Smooth muscle cell of the brain vasculature (primary cell): ENCODE data around the gene ADAM22.

Source experiments
- DNase-seq: peaks from one replicate; pipeline ENCODE4 v3.0.0-alpha.2; 2012; ENCODE audit warnings: low read depth, low spot score

Gene ADAM22

DNA sequence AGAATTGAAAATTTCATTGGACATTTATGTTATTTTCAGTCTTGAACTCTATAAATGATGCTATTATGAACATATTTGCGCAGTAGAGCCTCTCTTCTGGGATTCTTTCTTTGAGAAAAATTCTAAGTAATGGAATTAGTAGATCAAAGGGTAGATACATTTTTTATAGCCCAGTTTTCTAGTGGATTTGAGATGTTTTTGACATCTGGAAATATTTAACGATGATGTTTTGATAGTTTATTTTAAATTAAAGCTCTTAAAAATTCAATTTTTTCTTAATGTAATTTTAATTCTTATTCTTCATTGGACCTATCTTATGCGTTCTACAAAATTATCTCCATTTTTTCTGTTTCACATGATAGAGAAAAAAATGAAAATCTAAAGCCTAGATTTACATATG, 103.0 kb downstream of the ADAM22 start:
- DNase-seq, result no peak

DNA sequence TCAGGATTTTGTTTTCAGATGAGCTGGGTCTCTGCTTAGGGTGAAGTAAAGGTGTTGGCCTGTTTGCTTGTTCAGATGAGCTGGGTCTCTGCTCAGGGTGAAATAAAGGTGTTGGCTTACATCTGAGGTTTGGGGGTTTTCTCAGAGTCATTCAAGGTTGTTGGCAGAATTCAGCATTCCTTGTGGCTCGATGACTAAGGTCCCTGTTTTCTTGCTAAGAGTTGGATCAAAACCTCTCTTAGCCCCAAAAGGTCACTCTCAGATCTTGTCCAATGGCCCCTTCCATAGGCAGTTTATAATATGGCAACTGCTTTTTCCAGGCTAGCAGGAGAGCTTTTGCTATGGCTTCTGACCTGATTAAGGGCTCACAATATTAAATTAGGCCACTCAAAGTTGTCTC, 106.6 kb downstream of the ADAM22 start:
- DNase-seq, result no peak

DNA sequence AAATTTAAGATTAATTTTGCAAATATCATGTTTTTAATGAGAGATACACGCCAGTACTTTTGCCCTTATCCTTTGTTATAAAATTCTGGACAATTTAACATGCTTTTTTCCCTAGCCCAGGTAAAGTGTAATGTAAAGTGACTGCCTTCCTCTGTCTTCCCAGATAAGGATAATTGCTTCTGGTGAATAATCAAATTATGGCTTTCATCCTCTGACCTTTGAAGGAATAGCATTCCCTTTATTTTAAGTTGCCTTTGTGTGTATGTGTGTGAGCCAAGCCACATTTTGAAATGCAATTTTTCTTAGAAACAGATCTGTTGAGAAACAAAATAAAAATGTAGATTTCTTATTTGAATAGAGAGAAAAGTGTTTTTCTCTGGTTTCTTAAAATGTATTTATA, 107.5 kb downstream of the ADAM22 start:
- no peak for DNase-seq

DNA sequence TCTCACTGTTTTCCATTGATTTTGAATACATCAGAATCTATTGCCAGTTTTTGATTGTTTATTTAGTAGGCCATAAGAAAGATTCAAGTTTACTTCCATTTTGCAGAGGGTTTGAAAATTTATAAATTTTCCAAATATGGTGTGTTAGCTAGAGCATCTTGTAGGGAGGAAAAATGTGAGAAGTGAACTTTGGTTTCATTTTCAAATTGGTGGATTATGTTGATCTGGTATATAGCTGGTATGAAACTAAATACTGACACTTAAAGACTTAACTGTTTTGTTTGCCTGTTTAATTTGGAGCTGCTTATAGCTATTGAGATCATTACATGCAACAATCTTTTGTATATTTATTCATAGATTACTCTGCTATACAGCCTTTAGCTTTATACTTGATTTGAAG, 108.1 kb downstream of the ADAM22 start:
- DNase-seq, result no peak

DNA sequence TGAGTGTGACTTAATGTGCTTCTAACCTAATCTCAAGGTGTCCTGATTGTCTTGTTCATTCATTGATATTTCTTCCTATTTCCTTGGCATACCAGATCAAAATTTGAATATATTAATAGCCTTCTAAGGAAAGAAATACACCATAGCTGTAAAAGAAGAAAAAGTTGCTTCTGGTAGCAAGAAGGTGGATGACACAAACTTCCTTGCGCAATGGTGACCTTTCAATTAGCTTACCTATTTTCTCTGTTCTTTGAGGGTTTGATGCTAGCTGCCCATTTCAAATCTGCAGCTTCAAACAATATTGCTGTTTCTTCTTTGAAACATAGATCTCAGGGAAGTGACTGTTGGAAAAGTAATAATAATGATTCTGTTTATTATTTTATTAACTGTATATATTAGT, 108.8 kb downstream of the ADAM22 start:
- DNase-seq, result no peak

DNA sequence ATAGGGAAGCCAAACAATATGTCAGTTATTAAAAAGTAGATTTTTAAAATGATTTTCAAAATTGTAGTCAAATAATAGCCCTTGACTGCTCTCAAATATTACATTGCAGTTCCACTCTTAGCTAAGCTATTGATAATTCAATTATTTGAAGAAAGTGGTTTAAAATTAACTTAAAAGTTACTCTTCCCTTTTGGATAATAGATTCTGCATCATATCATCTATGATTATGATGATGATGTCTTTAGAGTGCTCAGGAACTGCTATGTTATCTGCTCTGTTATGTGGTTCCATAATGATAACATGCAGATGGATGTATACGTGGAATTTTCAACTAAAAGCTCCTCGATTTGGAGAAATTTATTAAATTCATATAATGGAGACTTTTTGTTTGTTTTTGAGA, 110.0 kb downstream of the ADAM22 start:
- DNase-seq, result no peak

DNA sequence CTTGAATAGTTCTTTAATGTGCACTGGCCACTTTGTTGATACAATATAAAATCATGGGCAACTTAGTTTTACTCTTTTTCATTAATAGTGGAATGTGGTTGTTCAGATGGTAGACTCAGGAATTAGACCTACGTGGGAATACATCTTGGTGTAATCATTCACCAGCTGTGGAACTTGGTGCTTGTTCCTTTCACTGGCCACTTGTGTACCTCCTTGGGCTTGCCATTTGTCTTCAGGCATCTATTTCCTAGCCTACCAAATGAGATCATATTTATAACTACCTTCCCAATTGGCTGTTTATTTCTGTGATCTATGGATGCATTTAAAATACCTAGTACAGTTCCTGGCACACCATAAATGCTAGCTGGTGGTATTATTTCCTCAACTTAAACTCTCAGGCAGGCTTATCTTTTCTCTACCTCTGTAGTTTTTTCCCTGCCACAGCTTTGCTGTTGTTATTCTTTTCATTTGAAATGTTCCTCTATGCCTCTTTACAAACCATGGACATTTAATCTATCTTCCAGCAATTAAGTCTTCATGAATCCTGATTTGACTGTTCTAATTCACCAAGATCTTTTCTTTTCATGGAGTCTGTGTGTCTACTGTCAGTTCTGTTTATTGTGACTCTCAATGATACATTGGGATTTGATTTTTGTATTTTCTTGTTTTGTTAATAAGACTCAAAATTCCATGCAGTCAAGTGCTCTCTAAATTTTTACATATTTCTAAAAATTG, 113.0 kb downstream of the ADAM22 start:
- DNase-seq, result no peak

DNA sequence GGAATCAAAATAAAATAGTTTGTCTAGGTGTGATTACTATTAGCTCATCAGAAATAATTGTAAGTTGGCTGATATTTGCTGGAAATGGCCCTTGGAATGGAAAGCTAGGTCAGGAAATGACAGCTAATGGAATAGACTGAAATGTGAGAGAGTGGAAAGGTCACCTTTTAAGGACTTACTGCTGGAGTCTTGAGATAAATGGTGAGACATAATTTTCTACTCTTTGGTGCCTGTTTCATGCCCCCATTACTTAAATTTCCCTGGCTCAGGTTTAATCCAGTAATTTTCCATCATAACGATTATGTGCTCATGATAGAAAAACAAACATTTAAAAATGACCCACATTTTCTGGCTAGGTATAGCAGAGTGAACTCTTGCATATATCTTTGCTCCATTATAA, 123.6 kb downstream of the ADAM22 start:
- no peak for DNase-seq

DNA sequence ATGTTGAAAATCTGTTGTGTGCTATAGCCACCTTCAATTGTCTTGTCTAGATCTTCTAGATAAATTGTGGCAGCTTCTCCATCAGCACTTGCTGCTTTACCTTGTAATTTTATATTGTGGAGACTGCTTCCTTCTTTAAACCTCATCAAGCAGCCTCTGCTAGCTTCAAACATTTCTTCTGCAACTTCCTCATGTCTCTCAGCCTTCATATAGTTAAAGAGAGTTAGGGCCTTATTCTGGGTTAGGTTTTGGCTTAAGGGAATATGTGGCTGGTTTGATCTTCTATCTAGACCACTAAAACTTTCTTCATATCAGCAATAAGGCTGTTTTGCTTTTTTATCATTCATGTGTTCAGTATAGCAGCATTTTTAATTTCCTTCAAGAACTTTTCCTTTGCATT, 128.2 kb downstream of the ADAM22 start:
- no peak for DNase-seq

DNA sequence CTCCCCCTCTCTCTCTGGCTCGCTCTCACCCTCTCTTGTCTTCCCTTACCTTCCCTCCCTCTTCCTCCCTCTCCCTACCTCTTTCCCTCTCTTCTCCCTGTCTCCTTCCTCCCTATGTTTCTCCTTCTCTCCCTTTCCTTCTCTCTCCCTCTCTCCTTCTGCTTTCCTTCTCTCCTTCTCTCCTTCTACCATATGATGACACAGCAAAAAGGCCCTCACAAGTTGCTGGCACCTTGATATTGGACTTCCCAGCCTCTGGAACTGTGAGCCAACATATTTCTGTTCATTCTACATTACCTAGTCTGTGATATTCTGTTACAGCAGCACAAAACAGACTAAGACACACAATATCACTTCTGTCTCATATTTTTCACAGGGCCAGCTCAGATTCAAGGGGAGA, 135.0 kb downstream of the ADAM22 start:
- DNase-seq, result no peak

DNA sequence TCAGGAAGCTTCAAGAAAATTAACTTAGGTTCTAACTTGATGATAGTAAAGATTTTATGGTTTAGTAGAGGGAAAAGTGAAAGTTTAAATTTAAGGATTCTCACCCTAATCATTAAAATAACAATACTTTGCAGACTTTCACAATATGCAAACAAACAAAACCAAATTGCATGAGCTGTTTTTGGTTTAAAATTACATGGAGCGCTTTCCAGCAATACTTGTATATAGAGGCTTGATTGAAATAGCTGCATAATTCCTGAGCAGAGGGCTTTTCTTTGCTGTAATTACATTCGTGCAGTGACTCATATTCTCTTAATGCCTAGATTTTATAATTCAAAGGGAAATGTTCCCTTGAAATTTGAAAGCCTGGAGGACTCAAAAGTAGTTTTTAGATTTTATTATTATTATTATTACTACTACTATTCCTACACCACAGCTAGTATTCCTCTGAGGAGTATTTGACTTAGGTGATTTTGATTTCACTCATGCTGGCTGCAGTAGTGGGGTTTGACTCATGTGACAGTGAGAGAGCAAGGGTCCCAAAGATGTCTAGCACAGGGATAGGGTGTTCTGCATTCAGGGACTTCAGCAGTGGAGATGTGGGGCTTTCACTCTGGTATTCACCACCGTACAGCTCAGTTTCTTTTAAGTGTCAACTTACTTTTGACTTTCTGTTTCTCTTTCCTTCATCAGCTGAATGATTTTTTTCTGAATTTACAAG, 138.1 kb downstream of the ADAM22 start:
- DNase-seq, result no peak

DNA sequence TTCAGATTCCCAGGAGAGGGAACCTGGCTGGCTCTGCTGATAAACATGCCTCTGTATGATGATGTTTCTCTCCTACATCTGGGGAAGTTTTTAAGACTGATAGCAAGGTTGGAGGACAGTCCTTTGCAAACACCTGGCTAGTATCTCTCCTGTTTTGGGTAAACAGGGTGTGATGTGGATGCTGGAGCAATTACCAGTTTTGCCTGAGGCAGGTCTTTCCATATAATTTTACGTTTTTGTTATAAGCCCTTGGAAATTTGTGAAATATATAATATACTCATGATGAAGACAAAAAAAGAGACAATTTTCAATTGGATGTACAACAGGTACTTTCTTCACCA, 138.6 kb downstream of the ADAM22 start:
- DNase-seq, result no peak

DNA sequence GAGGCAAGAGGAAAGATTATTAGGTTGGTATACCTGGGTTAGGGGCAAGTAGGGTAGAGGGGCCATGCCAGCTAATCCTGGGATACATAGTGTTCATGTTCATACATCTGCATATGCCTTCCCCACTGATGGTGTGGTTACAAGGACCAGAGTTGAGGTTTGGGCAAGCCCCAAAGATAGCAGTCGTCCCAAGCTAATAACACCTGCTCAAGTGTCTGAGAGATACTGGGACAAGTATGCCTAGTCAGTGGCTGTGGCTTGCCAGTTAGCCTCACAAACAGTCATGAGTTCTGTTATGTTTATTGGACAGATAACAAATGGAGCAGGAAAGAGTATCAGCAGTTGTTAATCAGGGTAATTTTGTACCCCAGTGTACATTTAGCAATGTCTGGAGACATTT, 139.6 kb downstream of the ADAM22 start:
- DNase-seq, result no peak

DNA sequence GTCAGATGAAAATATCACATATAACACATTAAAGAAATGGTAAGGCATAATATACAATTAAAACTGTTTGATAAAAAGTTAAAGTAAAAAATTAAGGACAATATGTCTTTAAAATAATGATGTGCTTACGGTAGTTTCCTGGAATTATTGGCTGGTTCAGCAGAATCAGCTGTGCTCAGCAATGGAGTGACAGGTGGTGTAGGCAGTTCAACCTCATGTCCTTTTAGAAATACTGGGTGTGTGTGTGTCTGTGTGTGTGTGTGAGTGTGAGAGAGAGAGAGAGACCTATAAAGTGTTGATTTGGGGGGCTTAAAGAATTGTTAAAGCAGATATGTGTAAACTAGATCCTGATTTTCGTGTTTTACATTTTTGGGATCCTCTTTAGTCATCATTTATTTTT, 141.2 kb downstream of the ADAM22 start:
- DNase-seq, result no peak

DNA sequence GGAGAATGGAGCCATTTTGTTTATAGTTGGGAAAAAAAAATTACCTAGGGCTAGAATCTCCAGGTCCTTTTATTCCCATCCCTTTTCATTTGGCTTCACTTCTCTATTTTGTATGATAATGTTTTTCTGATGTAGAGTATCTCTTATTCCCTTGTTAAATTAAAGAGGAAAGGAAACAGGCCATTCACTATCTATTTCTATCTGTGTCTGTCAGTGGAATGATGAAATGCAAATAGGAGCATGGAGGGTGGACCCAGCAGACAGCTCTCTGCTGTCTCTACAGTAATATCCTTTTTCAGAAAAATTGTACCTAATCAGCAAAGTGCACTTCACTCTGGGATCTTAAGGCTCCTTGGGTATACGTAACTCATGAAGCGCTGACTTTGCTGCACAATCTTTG, 149.8 kb downstream of the ADAM22 start:
- no peak for DNase-seq

DNA sequence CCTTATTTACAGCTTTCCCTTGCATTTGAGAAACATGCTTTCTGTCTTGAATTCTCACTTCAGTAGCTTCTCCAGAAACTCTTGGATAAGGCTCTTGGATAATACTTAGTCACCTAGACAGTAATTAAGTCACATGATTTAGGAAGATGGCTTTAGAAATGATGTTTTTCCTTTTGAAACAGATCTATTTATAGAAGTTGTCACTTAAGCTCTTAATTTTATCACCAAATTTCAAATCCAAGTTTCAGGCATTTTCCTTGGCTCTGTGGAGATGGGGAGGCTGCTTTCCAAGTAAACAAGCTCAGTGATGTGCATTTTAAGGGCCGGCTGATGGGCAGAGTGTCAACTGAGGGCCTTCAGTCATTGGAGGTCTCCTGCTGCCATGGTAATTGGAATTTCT, 155.5 kb downstream of the ADAM22 start:
- DNase-seq, result no peak

DNA sequence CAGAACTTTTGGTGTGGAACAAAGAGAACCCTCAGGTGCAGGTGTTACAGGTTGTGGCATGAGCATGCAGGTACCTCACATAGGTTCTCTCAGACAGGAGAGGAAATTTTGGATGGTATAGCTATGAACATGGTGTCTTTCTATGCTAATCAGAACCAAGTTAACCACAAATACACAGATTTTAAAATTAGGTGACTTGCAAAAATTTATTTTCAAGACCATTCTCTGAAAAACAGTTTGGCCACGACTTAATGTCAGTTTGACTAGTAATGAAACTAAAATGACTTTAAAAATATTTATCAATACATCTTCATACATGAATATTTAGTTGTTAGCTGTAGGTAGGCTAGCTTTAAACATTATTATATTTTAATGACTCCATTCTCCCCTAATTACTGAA, 156.2 kb downstream of the ADAM22 start:
- no peak for DNase-seq

DNA sequence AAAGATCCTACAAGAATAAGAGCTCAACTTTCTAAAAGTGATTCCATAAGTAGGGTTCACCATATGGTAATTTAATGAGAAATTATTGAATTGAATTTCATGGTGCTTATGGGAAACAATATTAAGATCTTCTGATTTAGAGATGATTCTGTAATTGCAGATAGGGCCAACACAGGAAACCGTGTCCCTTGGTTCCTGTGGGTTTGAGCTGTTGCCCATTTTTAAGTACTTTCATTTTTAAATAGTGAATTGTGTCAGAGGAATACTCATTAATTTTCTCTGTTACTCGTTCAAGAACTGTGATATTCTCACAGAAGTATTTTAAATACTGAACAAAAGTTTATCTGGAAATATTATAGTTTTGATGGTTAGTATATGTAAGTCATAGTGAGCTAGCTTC, 156.6 kb downstream of the ADAM22 start:
- no peak for DNase-seq

DNA sequence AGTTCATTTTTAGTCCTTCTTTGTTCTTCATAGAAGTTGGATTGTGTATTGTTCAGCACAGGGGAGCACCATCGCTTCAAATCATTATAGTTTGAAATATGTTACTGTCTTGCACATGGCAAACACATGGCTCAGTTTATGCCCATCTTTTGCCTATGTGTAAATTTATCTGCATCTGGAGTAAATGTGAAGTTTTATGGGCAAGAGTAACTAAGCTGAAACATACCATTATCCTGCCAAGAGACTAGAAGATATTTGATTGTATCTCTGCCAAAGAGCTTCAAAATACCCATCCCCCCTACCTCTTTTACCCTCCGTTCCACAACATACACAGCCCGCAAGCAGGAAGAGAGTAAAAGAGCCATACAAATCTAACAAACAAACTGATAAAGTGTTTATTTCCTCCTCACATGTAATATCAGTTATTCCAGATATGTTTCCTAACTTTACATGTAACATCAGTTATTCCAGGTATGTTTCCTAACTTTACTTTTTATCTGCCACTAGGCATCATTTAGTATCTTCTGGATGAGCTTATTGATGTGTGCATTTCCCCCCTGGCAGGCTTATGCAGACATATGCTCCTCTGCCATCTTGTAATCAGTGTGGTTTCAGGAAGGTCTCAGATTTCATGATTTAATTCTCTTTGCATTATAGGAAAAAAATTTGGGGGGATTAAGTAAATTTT, 158.1 kb downstream of the ADAM22 start:
- no peak for DNase-seq

DNA sequence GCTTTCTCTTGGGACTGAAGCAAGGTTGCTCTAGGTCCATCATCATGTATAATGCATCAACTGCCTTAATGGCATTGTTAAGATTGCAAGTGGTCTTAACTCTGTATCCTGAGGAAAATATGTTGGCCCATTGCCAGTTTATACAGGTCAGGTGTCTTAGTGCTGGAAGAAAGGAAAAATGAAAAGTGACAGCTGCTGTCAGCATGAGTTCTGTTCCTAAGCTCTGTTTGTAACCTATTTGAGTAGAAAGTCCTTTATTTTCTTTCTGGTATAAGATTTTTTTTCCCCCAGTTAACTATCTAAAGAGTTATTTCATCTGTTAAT, 158.6 kb downstream of the ADAM22 start:
- no peak for DNase-seq

DNA sequence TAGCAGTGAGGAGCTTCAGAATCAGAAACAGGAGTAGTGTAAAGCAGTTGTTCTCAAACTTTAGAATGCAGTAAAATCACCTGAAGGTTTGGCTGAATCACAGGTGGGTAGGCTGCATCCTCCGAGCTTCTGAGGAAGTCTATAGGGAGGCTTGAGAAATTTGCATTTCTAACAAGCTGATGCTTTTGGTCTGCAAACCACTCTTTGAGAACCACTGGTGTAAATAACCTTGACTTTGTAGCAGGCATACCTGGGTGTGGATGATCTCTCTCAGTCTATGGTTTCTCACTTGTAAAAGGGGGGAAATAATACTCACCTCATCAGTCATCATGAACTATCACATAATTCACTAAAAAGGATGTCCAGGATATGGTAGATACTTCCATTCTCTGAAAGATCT, 167.7 kb downstream of the ADAM22 start:
- DNase-seq, result no peak

DNA sequence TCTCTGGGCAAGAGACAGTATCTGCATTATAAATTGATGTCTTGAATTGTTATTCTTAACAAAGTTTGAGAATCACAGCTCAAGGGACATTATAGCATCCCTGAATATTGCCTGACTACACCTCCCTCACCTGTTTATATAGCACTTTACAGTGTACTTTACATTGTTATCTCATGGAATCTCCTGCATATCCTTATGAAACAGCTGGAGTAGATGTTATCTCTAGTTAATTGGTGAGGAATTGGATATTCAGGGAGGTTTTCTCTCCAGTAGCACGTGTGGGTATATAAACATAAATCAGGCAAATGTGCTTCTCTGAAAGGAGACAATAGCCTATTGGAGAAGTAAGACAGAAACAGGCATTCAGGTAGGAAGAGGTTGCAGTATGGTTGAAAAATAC, 168.6 kb downstream of the ADAM22 start:
- no peak for DNase-seq

DNA sequence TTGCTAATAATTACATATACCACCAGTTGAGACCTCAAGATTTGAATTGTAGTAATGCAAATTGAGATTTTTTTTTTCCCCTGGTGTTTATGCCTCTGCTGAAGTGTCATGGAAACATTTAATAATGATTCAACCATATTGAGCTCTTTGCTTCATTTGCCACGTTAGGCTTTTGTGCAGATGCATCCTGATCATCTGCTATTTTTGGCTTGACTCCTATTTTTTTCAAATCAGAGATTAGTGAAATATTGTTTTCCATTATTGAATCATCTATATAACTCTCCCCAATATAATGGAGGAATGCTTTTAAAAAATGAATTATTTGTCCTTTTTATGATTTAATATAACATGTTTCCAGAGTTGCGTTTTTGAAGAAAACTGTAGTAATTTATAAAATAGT, 170.7 kb downstream of the ADAM22 start:
- DNase-seq, result no peak
